ENCODE data around the gene MAP2.

MAP2 gene

GRCh38 chr2:209423562-209424198 is at the start of gene MAP2:
Gene MAP2 (plus strand): TSS chr2:209424047. CDS start chr2:209653171, 229,124 bp downstream.
- peak; percentile 61 for DNase-seq

DNA sequence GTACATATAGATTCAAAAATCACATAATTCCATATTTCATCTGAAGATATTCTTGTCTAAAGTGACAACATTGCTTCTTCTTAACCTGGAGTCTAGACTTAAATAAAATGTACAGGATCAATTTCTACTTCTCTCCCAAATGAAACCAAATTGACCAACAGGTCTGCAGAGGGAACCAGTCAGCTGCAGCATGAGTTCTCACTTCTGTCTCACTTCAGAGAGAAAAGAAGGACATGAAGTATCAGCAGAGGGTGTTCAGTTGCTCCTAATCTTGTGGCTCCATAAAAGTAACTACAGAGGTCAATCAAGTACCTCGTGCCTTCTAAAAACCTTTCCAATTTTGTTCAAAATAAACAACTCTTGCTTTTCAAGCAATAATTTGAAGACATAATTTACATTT is 47.2 kb upstream of the MAP2 start:
- DNase-seq: no peak

- DNase-seq: no peak
Measured at GRCh38 chr2:209380293-209380692, 43.6 kb upstream of the MAP2 start.

- no peak for DNase-seq
Measured at GRCh38 chr2:209381091-209381490, 42.8 kb upstream of the MAP2 start.

GRCh38 chr2:209382775-209383174 is 41.1 kb upstream of the MAP2 start:
- DNase-seq: no peak

DNA sequence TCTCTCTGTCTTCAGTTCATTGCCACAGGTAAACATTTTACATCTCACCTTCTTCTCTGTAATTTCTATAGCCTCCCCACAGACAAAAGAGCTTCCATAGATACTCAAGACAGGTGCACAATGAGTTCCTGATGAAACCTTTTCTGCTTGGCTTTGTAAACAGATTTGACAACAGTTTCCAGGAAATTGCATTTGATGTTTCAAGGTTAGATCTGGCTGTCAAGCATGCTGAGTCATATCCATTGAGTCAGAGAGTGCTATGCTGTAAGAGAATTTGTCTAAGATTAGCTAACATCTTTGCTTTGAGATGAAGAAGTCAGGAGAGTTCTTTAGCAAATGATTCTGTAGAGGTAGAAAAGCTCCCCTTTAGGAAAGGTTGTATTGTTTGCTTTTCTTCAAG is 40.6 kb upstream of the MAP2 start:
- no peak for DNase-seq

GRCh38 chr2:209387389-209387788 is 36.5 kb upstream of the MAP2 start:
- DNase-seq: no peak

- no peak for DNase-seq
Measured at GRCh38 chr2:209388446-209389037, 35.3 kb upstream of the MAP2 start.

- no peak for DNase-seq
Measured at GRCh38 chr2:209389171-209389618, 34.7 kb upstream of the MAP2 start.

DNA sequence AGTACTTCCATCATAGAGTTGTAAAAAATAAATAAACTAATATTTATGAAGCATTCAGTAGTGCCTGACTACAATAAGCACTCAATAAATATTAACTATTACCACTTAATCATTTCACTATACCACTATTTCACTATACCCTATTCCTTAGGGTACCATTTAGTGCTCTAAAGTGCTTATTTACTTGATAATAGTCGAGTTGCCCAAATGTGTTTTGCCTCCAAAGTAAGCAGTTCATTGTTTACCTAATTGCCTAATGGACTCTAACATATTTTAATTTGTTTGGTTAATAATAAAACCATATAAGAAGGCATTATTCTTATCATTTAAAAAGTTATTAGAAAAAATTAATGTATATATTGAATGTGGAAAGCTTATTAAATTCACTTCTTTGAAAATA is 33.0 kb upstream of the MAP2 start:
- DNase-seq: no peak

GRCh38 chr2:209391776-209392401 is 32.0 kb upstream of the MAP2 start:
- DNase-seq: no peak

DNA sequence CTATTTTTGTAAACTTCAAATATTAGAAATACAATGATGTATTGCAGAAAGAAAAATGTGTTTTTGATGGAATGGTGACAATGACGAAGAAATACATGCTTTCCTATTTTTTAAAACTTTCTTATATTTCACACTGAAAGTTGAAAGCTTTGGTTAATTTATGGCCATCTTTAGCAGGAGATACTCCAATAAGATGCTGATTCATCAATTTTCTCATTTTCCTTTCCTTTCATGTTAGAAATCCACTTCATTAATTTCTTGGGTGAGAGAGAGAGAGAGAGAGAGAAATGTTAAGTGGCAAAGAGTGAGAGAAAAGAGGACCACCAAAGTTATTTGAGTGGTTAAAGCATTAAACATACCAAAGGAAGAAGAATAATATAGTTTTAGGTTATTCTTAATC is 28.6 kb upstream of the MAP2 start:
- DNase-seq: no peak

- DNase-seq: no peak
Measured at GRCh38 chr2:209395652-209396051, 28.2 kb upstream of the MAP2 start.

DNA sequence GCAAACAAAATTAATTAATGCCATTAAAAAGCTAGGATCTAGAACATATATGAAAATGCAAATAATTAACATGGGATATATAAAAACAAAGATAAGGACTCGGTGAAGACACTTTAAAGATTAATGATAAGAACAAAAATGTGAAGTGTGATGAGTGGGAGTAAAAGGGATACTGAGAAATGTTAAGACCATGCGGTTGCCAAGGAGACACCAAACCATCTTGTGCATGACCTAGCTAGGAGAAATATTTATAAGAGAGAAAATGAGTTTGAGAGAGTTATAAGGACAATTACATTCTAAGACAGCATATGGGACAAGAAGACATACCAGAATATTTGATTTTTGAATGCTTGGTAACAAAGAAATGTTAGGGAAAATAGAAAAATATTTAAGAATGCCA is 25.4 kb upstream of the MAP2 start:
- no peak for DNase-seq

GRCh38 chr2:209401788-209402187 is 22.1 kb upstream of the MAP2 start:
- no peak for DNase-seq

DNA sequence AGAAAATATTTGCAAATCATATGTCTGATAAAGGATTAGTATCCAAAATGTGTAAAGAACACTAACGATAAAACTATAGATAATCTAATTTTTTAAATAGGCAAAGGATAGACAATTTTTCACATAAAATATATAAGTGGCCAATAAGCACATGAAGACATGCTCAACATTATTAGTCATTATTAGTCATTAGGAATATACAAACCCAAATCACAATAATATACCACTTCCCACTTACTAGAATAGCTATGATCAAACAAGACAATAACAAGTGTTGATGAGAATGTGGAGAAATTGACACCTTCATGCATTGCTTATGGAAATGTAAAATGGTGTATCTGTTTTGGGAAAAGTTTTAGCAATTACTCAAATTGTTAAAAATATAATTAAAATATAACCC is 12.6 kb upstream of the MAP2 start:
- no peak for DNase-seq

DNA sequence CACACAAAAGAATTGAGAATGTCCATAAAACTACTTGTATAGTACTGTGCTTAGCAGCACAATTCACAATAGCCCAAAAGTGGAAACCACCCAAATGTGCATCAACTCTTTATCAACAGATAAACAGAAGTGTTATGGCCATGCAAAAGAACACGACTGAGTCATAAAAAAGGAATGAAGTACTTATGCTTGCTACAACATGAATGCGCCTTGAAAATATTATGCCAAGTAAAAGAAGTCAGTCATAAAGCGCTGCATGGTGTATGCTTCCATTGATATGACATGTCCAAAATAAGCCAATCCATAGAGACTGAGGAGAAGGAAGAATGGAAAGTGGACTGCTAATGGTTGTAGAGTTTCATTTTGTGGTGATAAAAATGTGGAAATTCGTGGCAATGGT is 12.1 kb upstream of the MAP2 start:
- no peak for DNase-seq

DNA sequence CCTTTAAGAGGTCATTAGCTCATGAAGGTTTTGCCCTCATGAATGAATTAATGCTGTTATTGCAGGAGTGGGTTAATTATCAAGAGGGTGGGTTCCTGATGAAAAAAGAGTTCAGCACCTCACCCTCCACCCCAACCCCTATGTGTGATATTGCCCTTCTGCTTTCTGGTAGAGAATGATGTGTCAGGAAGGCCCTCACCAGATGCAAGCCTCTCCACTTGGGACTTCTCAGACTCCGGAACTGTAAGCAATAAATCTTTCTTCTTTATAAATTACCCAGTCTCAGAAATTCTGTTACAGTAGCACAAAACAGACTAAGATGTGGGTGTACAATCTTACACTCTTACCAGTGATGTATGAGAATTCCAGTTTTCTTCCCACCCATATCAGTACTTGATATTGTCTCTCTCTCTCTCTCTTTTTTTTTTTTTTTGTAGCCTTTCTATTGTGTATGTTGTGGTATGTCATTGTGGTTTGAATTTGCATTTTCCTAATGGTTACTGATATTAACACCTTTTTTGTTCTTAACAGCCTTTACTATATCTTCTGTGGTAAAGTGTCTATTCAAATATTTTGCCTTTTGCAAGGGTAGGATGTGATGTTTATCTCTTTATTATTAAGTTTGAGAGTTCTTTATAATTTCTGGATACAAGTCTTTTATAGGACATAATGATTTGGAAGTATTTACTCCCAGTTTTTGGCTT is 10.4 kb upstream of the MAP2 start:
- no peak for DNase-seq

- DNase-seq: no peak
Measured at GRCh38 chr2:209416913-209417312, 6.9 kb upstream of the MAP2 start.

- no peak for DNase-seq
Measured at GRCh38 chr2:209422191-209422754, 1.6 kb upstream of the MAP2 start.

DNA sequence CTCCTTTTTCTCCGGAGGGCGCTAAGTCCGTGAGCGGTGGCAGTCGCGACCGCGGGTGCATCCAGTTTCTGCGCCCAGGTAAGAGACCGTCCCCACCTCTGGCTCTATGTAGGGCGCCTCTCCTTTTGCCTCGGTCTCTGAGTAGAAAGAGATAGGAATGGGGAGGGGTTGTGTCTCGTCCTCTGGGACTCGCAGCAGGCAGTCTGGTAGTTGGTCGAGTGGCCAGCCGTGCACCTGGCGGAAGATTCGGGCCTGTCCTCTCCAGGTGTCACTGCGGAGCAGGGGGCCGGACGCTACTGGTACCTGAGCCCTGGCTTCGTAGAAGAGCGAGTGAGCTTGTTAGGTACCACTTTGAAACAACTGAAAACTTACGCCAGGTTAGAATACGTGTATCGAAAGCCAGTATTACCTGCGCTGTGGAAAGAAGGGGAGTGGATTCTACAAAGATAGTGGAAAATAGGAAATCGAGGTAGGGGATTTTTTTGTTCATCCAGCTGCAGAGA is 403 bp downstream of the MAP2 start:
- DNase-seq: peak; percentile 26

DNA sequence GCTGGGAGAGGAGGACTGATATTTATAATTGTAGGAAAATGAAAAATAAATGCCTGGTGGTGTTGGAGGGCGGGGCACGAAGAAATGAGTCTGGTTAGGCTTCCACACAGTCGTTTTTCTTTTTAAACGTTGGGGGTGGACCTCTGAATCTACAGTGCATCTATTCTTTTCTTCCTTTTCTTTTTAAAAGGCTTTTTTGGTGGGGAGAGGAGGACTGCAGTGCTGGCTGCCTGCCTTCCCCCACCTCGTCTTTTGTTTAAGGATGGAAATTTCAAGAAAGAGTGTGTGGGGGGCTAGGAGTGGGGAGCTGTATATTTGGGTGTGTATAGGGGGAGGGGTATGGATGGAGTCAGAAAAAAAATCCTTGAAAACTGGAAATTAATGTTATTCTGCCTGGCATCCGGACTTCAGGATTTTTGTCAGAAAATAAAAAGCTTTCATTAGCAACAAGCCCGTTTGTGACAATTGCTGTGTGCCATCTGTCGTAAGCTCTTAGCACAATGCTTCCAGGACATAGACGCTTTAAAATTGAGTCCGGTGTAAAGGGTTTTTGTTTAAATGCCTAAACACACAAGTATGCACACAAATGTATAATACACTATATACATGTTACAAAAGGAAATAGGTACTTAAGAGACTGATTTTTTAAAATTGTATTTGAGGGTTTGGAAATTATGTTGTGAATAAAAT is 1.1 kb downstream of the MAP2 start:
- no peak for DNase-seq
